ENCODE data around the gene DBX2. TPM values are rescaled to one million over a fixed set of nuclear protein-coding genes. Genes with fewer than 3 reads are reported as not detected.
"Not testable (repeated sequence)": the region's sequence is repeated elsewhere in the genome, so short reads cannot be mapped to it uniquely, and the experiment has no call there.

DBX2 gene
- 1 to 10 TPM in 1 of 4 donors, under 1 TPM in 2, not detected in 1; 0.40 to 1.1 (median 0.76) TPM for total RNA-seq

DNA sequence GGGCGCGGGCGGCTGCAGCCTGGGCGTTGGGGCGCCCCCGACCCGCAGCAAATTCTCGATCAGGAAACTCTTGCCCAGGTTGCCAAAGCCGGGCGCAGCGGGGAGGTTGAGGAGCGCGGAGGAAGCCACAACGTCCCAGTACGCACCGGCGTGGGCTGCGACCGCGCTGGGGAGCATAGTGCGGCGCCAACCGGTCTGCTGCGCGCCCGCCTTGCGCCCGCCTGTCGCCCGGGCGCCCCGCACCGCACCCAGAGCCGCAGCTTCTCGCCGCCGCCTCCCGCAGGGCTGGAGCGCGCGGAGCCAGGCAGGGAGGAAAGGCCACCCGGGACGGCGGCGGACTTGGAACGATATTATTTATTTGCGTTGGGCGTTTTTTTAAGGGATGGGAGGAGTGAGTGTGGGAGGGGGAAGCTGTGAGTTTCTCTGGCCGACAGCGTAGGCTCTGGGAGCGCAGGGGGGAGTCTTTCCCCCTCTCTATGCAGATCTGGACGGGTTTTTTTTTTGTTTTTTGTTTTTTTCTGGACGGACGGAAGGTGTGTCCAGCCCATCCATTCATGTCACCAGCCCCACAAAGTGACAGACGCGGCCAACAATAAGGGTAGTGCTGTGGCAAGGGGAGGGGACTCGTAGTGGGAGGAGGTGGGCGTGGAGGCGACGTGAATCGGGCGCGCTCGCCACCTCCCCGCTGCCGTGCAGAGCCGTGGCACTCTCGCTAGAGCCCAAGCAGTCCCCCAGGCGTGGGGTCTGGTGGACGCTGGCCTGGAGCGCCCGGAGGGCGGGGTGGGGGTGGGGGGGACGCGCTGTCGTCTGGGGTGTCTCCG lies at the start of gene DBX2:
Gene DBX2 (minus strand): TSS at position 349 of the 821 bp plus-strand sequence. CDS start 172 bp downstream, at position 177.
- no peaks in the 10 kb centered on the region for H3K9me3 ChIP-seq
- H3K4me3 ChIP-seq: peak within 1 kb of the TSS; percentile 51
- no peaks in the 10 kb centered on the region for H3K36me3 ChIP-seq
- DNase-seq (ENCODE audit: low spot score in 2 of 2): no peak
- peaks cover 21% of the 10 kb centered on the region for H3K4me1 ChIP-seq
- H3K27me3 ChIP-seq: peaks cover 49% of the 10 kb centered on the region
- H3K27ac ChIP-seq: no peak within 1 kb of the TSS
- WGBS: under 1% methylated on average over 36 of the region's 77 CpGs
- TF ChIP-seq EP300 (IDR thresholded peaks at IDR 0.05): no peak
- TF ChIP-seq, protein P1, sequence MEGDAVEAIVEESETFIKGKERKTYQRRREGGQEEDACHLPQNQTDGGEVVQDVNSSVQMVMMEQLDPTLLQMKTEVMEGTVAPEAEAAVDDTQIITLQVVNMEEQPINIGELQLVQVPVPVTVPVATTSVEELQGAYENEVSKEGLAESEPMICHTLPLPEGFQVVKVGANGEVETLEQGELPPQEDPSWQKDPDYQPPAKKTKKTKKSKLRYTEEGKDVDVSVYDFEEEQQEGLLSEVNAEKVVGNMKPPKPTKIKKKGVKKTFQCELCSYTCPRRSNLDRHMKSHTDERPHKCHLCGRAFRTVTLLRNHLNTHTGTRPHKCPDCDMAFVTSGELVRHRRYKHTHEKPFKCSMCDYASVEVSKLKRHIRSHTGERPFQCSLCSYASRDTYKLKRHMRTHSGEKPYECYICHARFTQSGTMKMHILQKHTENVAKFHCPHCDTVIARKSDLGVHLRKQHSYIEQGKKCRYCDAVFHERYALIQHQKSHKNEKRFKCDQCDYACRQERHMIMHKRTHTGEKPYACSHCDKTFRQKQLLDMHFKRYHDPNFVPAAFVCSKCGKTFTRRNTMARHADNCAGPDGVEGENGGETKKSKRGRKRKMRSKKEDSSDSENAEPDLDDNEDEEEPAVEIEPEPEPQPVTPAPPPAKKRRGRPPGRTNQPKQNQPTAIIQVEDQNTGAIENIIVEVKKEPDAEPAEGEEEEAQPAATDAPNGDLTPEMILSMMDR (IDR thresholded peaks at IDR 0.05): no peak
- TF ChIP-seq POLR2A (IDR thresholded peaks at IDR 0.05): no peak
- no peak for TF ChIP-seq POLR2AphosphoS5 (IDR thresholded peaks at IDR 0.05)

DNA sequence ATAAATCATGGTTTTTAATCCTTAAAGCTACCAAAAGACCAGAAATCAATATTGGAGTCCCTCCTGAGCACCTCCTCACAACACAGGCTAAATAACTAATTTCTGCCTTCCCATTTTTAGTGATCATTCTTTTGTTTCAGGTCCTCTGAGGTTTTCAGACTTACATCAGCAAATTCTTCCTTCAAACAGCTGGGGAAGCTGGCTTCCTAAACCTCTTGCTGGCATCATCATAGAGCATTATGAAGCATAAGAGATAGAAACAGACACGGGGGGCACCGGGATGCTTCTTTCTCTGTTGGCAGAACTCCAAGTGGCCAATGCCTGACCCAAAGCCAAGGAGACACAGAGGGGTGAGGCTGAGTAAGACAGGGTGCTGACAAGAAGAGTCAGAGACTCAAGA lies 47.9 kb upstream of the DBX2 start:
- 65% methylated on average over 2 of the region's 2 CpGs for WGBS
- DNase-seq (ENCODE audit: low spot score in 2 of 2): no peak
- TF ChIP-seq POLR2AphosphoS5 (IDR thresholded peaks at IDR 0.05): no peak
- no peak for TF ChIP-seq POLR2A (IDR thresholded peaks at IDR 0.05)
- TF ChIP-seq EP300 (IDR thresholded peaks at IDR 0.05): no peak
- TF ChIP-seq, protein P1 (IDR thresholded peaks at IDR 0.05): no peak

DNA sequence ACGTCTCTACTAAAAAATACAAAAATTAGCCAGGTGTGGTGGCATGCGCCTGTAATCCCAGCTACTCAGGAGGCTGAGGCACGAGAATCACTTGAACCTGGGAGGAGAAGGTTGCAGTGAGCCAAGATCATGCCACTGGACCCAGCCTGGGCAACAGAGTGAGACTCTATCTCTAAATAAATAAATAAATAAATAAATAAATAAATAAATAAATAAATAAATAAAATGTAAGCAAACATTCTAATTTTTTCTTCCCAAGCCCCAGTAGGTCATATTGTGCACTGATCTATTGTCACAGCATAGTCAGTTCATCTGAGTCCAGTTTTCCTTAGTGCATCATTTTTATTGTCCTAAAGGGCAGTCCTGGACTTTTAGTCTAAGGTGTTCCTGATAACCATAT lies 44.5 kb upstream of the DBX2 start:
- not testable (repeated sequence) for H3K4me3 ChIP-seq; H3K27me3 ChIP-seq; DNase-seq (ENCODE audit: low spot score in 2 of 2); H3K9me3 ChIP-seq; H3K27ac ChIP-seq; H3K36me3 ChIP-seq; H3K4me1 ChIP-seq
- WGBS: 91% methylated on average over 3 of the region's 3 CpGs

More for the DNA sequence above, 47.9 kb upstream of the DBX2 start:
- H3K27me3 ChIP-seq: peaks cover 6% of the 10 kb centered on the region
- no peak overlapping the region for H3K4me3 ChIP-seq
- no peaks in the 10 kb centered on the region for H3K4me1 ChIP-seq
- no peak overlapping the region for H3K27ac ChIP-seq
- no peaks in the 10 kb centered on the region for H3K9me3 ChIP-seq
- H3K36me3 ChIP-seq: no peaks in the 10 kb centered on the region

DNA sequence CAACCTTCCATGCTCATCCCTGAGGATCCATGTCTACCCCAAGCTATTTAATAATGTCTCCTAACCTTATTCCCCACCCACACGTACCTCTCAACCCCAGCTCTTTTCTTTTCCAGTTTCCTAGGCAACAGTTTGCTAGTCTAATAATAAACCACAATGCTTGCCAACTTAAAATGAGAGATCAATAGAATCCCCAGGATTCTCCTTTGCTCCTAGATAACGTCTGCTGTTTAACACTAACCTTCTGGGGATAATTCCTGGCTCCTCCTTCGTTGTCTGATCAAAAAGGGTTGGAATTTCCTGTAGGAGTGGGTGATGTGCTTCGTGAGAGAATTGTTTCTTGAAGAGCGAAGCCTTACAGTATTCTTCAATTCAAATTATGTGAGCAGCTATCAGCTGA lies 42.2 kb upstream of the DBX2 start:
- DNase-seq (ENCODE audit: low spot score in 2 of 2): no peak
- WGBS: 34% methylated on average over 5 of the region's 5 CpGs
- Histone ChIP-seq H3K36me3 (no peaks in the 10 kb centered on the region), H3K4me3 (no peak overlapping the region), H3K27ac (no peak overlapping the region), H3K9me3 (no peaks in the 10 kb centered on the region), H3K4me1 (no peaks in the 10 kb centered on the region), H3K27me3 (peaks cover 6% of the 10 kb centered on the region)
- TF ChIP-seq POLR2A (IDR thresholded peaks at IDR 0.05) (no peak), EP300 (IDR thresholded peaks at IDR 0.05) (no peak), POLR2AphosphoS5 (IDR thresholded peaks at IDR 0.05) (no peak)
- TF ChIP-seq, protein P1 (IDR thresholded peaks at IDR 0.05): no peak

DNA sequence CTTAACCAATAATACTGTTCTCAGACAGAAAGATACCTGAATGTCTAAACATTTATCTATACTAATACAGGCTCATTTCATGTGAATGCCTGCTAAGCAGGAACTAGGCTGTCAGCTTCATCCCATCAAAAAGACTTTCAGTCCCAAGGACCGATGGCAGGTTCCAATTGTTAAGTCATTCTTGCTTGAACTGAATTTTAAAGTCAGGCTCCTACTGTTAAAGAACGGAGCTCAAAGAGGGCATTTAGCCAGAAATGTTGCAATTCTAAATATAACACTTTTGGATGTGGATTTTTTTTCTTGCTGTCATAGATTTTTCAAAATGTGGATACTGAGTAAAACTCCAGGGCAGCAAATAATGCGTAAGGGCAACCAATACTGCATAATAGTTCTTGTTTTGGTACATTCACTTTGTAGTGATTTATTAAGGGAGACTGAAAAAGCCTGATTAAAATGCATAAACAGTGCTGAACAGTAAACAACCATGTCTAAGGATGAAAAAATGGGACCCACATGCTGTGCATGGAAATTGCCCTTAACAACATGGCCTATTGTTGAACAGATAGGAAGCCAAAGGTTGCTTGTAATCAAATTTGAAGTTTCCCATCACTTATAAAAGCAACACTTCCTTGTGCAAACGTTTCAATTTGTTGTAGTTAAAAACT lies 38.6 kb upstream of the DBX2 start:
- TF ChIP-seq, protein P1 (IDR thresholded peaks at IDR 0.05): no peak
- TF ChIP-seq POLR2A (IDR thresholded peaks at IDR 0.05): no peak
- TF ChIP-seq EP300 (IDR thresholded peaks at IDR 0.05): no peak
- TF ChIP-seq POLR2AphosphoS5 (IDR thresholded peaks at IDR 0.05): no peak
- WGBS: 38% methylated on average over 4 of the region's 4 CpGs
- no peaks in the 10 kb centered on the region for H3K9me3 ChIP-seq

More for the DNA sequence above, 38.6 kb upstream of the DBX2 start:
- Histone ChIP-seq H3K4me3 (no peak overlapping the region), H3K27me3 (peaks cover 6% of the 10 kb centered on the region), H3K36me3 (no peaks in the 10 kb centered on the region), H3K27ac (no peak overlapping the region), H3K4me1 (no peaks in the 10 kb centered on the region)
- DNase-seq (ENCODE audit: low spot score in 2 of 2): no peak
